Mesothelial cell of epicardium (in vitro differentiated cells): Measurements from ENCODE around the gene ARL3. TPM values are rescaled to one million over a fixed set of nuclear protein-coding genes. Genes with fewer than 3 reads are reported as not detected.

Source experiments
- DNase-seq, 2 experiments: peaks; one replicate each; pipeline ENCODE4 v3.0.0; 2021; ENCODE audit warnings: low spot score in 2 of 2; ENCODE audit not compliant: unreplicated experiment in 2 of 2
- H3K27ac Mint-ChIP-seq: 2 replicates; pipeline ENCODE4 v1.8.0; 2021; ENCODE audit warnings: mixed read lengths
- H3K27me3 Mint-ChIP-seq: 2 replicates; pipeline ENCODE4 v1.8.0; 2021; ENCODE audit warnings: low read depth, mixed read lengths
- H3K36me3 Mint-ChIP-seq: 2 replicates; pipeline ENCODE4 v1.8.0; 2021; ENCODE audit warnings: mixed read lengths
- H3K4me1 Mint-ChIP-seq: 2 replicates; pipeline ENCODE4 v1.8.0; 2021; ENCODE audit warnings: mixed read lengths
- H3K4me3 Mint-ChIP-seq: 2 replicates; pipeline ENCODE4 v1.8.0; 2021; ENCODE audit warnings: mild to moderate bottlenecking, moderate library complexity, mixed read lengths
- H3K9me3 Mint-ChIP-seq: 2 replicates; pipeline ENCODE4 v1.8.0; 2021; ENCODE audit warnings: mixed read lengths
- total RNA-seq: library from RNA; stranded (reverse); gene quantifications from 3 replicates; pipeline ENCODE4 v1.2.1, GENCODE V29; 2021
- TF ChIP-seq, protein P1 (sequence below): fragments of 200-600 bp; sonication (generic); IDR thresholded peaks from one replicate; pipeline ENCODE4 v1.5.0; 2021; ENCODE audit warnings: antibody characterized with exemption; ENCODE audit not compliant: unreplicated experiment

The ARL3 gene
- total RNA-seq, 1 donor from 2014 or later: 13.9 TPM

DNA sequence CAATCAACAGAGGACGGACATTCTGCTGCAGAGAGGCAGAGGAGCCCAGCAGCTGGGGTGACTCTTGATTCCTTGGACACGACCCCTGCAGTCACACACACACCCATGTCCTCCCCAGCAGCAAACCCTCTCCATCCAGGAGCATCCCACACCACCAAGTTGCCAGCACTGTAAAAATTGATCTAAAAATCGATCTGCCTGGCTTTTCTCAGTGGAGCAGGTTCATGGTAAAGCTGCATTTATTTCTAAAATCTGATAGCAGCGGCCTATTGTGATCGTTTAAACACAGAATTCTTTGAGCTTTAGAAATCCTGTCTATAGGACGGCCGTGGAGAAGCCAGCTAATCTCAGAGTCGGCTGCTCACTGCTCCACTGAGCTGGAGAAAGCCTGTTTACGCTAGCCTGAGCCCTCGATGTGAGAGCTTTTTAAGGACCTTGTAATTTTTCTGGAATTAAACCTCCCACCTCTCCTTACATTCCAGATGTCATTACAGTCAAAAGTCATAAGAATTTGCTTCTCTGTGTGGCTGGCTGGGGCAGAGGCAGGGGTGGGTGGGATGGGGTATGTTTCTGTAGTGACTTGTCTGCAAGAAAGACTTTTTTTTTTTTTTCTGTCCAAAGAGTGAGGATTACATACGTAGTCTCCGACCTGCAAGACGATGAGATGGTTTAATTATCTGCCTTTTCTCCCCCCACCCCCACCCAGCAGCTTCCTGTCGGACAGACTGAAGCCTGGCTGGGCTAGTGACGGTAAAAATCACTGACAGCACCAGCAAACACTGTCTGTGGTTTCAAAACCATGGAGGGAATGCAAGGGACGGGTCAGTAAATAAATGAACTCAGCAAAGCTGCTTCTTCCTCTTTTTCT lies 38.3 kb downstream of the ARL3 start:
- no peaks in the 10 kb centered on the region for H3K9me3 Mint-ChIP-seq
- TF ChIP-seq, protein P1, sequence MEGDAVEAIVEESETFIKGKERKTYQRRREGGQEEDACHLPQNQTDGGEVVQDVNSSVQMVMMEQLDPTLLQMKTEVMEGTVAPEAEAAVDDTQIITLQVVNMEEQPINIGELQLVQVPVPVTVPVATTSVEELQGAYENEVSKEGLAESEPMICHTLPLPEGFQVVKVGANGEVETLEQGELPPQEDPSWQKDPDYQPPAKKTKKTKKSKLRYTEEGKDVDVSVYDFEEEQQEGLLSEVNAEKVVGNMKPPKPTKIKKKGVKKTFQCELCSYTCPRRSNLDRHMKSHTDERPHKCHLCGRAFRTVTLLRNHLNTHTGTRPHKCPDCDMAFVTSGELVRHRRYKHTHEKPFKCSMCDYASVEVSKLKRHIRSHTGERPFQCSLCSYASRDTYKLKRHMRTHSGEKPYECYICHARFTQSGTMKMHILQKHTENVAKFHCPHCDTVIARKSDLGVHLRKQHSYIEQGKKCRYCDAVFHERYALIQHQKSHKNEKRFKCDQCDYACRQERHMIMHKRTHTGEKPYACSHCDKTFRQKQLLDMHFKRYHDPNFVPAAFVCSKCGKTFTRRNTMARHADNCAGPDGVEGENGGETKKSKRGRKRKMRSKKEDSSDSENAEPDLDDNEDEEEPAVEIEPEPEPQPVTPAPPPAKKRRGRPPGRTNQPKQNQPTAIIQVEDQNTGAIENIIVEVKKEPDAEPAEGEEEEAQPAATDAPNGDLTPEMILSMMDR: no peak
- H3K27me3 Mint-ChIP-seq: no peaks in the 10 kb centered on the region
- peak overlapping the region; percentile 36 for H3K4me3 Mint-ChIP-seq
- no peaks in the 10 kb centered on the region for H3K36me3 Mint-ChIP-seq
- H3K4me1 Mint-ChIP-seq: peaks cover 70% of the 10 kb centered on the region
- H3K27ac Mint-ChIP-seq: peak overlapping the region; percentile 96
- DNase-seq: no peak

DNA sequence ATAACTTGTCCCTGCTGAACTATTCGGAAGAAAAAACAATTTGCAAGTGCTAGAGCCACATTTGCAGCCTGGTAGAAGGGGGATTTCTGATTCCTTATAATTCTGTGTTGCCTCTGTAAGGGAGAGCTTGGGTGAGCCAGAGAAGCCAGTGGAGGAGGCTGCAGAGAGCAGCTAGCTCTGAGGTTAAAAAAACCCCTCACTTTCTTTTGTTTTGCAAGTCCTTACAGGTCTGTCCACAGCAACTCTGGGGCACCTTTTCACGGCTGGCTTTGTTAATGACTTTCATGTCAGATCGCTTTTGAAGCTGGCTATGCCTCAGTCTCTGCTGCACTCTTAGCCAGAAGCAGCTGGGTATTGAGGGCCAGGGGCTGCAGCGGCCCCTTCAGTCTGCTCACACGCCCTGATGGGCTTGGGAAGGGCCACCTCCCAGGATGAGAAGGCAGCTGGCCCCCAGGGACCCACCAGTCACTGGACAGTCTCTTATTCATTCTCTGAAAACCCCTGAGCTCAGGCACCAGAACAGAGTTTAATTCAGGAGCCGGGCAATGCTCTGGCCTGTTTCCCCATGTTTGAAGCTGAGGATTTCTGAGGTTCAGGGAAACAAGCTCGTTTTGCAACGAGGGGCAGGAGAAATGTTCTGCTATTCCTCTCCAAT lies 39.1 kb downstream of the ARL3 start:
- no peaks in the 10 kb centered on the region for H3K9me3 Mint-ChIP-seq
- no peaks in the 10 kb centered on the region for H3K27me3 Mint-ChIP-seq
- H3K4me3 Mint-ChIP-seq: peak overlapping the region; percentile 36
- H3K27ac Mint-ChIP-seq: peak overlapping the region; percentile 96
- no peaks in the 10 kb centered on the region for H3K36me3 Mint-ChIP-seq
- TF ChIP-seq, protein P1: no peak
- DNase-seq: no peak
- peaks cover 76% of the 10 kb centered on the region for H3K4me1 Mint-ChIP-seq

DNA sequence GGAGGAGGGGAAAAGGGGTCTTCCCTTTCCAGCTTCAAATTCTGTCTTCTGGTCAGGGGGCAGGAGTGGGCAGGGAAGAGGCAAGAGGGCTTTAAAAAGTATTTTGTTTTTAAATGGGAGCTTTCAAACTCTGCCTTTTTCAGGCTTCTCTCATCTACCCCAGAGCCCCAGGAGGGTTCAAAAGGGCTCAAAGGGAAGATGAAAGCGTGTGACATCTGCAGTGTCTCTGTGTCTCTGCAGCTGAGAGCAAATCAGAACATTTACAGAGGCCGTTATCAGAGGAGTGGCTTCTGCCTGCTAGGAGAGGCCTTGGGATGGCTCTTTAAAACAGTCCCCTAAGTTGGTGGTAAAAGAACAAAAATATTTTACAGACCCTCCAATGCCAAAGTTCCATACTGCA lies 39.6 kb downstream of the ARL3 start:
- no peaks in the 10 kb centered on the region for H3K36me3 Mint-ChIP-seq
- TF ChIP-seq, protein P1: no peak
- H3K4me3 Mint-ChIP-seq: peak overlapping the region; percentile 36
- H3K4me1 Mint-ChIP-seq: peaks cover 75% of the 10 kb centered on the region
- H3K27me3 Mint-ChIP-seq: no peaks in the 10 kb centered on the region
- H3K9me3 Mint-ChIP-seq: no peaks in the 10 kb centered on the region
- peak overlapping the region; percentile 96 for H3K27ac Mint-ChIP-seq
- DNase-seq: no peak

DNA sequence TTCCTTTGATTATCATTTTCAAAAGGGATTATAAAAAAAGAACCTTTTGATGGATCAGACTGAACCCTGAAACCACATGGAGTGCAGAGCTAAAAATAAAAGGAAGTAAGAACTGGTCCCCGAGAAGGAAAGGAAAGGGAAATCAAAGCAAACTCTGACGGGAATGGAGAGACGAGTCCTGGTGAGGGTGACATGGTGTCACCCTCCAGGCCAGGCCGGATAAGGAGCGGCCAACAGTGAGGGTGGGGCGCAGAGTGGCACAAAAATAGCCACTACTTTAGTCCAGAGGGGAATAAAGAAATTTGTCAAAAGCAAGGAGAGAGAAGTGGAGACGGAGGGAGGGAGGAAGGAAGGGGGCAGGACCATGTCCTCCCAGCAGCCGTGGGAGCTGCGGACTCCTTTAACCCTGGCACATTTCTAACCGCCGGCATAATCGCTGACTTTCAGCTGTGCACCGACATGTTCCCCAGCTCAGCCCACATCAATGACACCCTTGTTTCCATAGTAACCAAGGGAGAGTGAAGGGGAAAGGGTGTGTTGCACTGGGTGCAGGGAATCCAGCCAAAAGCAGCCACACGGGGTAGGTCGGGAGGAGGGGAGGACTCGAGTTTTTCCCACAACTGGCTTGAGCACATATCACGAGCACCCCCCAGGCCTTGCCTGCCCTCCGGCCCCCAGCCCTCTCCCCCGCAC lies 40.2 kb downstream of the ARL3 start:
- H3K27ac Mint-ChIP-seq: peak overlapping the region; percentile 96
- H3K4me1 Mint-ChIP-seq: peaks cover 72% of the 10 kb centered on the region
- no peaks in the 10 kb centered on the region for H3K27me3 Mint-ChIP-seq
- no peaks in the 10 kb centered on the region for H3K9me3 Mint-ChIP-seq
- DNase-seq: no peak
- H3K36me3 Mint-ChIP-seq: no peaks in the 10 kb centered on the region
- TF ChIP-seq, protein P1: no peak
- H3K4me3 Mint-ChIP-seq: peak overlapping the region; percentile 53

DNA sequence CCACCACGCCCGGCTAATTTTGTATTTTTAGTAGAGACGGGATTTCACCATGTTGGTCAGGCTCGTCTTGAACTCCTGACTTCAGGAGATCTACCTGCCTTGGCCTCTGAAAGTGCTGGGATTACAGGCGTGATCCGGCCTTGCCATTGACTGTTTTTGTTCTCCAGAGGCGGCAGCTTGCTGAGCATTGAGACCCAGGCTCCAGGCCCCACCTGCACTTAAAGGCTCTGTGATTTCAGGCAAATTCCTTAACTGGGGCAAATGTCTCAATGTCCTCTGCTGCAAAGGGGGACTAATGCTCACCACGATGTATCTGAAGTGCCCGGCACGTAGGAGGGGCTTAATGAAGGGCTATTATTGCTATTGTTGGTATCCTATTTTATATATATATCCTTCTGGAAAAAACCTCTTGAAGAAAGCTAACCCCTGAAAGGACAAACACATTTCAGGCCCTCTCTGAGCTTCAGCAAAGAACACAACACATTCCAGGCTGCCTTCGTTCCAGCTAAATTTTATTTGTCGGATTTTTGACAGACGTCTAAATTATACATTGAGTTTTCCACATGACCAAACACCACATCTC lies 40.9 kb downstream of the ARL3 start:
- no peaks in the 10 kb centered on the region for H3K9me3 Mint-ChIP-seq
- H3K27ac Mint-ChIP-seq: peak overlapping the region; percentile 96
- H3K36me3 Mint-ChIP-seq: no peaks in the 10 kb centered on the region
- peak overlapping the region; percentile 53 for H3K4me3 Mint-ChIP-seq
- DNase-seq: no peak
- TF ChIP-seq, protein P1: no peak
- no peaks in the 10 kb centered on the region for H3K27me3 Mint-ChIP-seq
- H3K4me1 Mint-ChIP-seq: peaks cover 66% of the 10 kb centered on the region
